Thyroid gland (tissue), 4 donors: ENCODE data around the gene SASH1. TPM values are rescaled to one million over a fixed set of nuclear protein-coding genes. Genes with fewer than 3 reads are reported as not detected.
A peak's percentile ranks its signal among the peaks of the same experiment; 100 is the strongest.

Experiments
- DNase-seq, 2 donors: peaks; one replicate each; pipeline ENCODE4 v3.0.0-alpha.2; 2019
- H3K27ac ChIP-seq, 3 donors: fragments of 200-600 bp; sonication (generic); 1 replicate in 2 of 3; 2 replicates in 1 of 3; pipeline ENCODE4 v1.5.1; 2016 to 2019; ENCODE audit warnings: mild to moderate bottlenecking in 1 of 3, moderate library complexity in 1 of 3
- H3K27me3 ChIP-seq: fragments of 200-600 bp; sonication (generic); one replicate; pipeline ENCODE4 v1.5.1; 2019
- H3K36me3 ChIP-seq, 2 donors: fragments of 200-600 bp; sonication (generic); one replicate each; pipeline ENCODE4 v1.5.1; 2016 to 2019
- H3K4me1 ChIP-seq, 2 donors: fragments of 200-600 bp; sonication (generic); one replicate each; pipeline ENCODE4 v1.5.1; 2017 to 2019
- H3K4me3 ChIP-seq, 3 donors: fragments of 200-600 bp; sonication (generic); replicated peaks in 1 of 3; 1 replicate in 2 of 3; 2 replicates in 1 of 3; pipeline ENCODE4 v1.5.1; 2016; ENCODE audit warnings: mild to moderate bottlenecking in 1 of 3
- H3K9me3 ChIP-seq: fragments of 200-600 bp; sonication (generic); one replicate; pipeline ENCODE4 v1.5.1; 2017
- CTCF ChIP-seq, 6 experiments: fragments of 200-600 bp in 3 of 6; fragments of 450-650 bp in 3 of 6; sonication (generic) in 3 of 6; IDR thresholded peaks; one replicate each; pipeline ENCODE4 v1.5.1; 2016 to 2019; ENCODE audit warnings: antibody characterized with exemption in 6 of 6, mild to moderate bottlenecking in 2 of 6, inconsistent platforms in 1 of 6, moderate library complexity in 1 of 6
- POLR2A ChIP-seq, 2 donors: fragments of 450-650 bp; IDR thresholded peaks; one replicate each; pipeline ENCODE4 v1.6.1; 2017; ENCODE audit warnings: antibody characterized with exemption in 2 of 2, mild to moderate bottlenecking in 2 of 2, moderate library complexity in 1 of 2
- WGBS, 2 donors: methylation state at CpG; one replicate each; pipeline ENCODE4 v1.1.5; 2017; 5-methylcytosine and 5-hydroxymethylcytosine counted together
- intact Hi-C: fragments of 100-400 bp; cut with DNase I; formaldehyde crosslinking; loops from one replicate; pipeline ENCODE4 v1.15.1; 2023
- total RNA-seq, 4 donors: library from RNA; depleted of rRNA; stranded (reverse); fragments of >200 nt; gene quantifications; one replicate each; pipeline ENCODE4 v1.2.3, GENCODE V29; 2016

The SASH1 gene
- total RNA-seq, 4 donors from 2014 or later, result 154 to 235 (median 190) TPM

DNA sequence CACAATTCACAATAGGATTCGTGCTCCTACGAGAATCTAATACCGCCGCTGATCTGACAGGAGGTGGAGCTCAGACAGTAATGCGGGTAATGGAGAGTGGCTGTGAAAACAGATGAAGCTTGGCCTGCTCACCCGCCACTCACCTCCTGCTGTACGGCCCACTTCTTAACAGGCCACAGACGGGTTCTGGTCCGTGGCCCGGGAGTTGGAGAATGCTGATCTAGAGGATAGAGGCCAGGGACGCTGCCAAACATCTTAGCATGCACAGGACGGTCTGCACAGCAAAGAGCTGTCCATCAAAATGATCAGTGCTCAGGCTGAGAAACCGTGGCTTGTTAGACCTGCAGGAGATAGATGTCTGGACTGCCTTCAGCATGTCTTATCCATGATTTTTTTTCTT, 186.4 kb downstream of the SASH1 start:
- Histone ChIP-seq H3K9me3 (no peaks in the 10 kb centered on the region), H3K4me1 (no peaks in the 10 kb centered on the region), H3K27ac (no peak overlapping the region), H3K4me3 (no peak overlapping the region), H3K27me3 (no peaks in the 10 kb centered on the region), H3K36me3 (peaks cover 56 to 58% of the 10 kb centered on the region in 2 donors)
- 84 to 89% methylated on average over 13 of the region's 13 CpGs for WGBS, 2 donors
- no peak for DNase-seq
- no peak for TF ChIP-seq POLR2A (IDR thresholded peaks at IDR 0.05)
- no peak for TF ChIP-seq CTCF (IDR thresholded peaks at IDR 0.05)
- intact Hi-C loops, result no loop called here

DNA sequence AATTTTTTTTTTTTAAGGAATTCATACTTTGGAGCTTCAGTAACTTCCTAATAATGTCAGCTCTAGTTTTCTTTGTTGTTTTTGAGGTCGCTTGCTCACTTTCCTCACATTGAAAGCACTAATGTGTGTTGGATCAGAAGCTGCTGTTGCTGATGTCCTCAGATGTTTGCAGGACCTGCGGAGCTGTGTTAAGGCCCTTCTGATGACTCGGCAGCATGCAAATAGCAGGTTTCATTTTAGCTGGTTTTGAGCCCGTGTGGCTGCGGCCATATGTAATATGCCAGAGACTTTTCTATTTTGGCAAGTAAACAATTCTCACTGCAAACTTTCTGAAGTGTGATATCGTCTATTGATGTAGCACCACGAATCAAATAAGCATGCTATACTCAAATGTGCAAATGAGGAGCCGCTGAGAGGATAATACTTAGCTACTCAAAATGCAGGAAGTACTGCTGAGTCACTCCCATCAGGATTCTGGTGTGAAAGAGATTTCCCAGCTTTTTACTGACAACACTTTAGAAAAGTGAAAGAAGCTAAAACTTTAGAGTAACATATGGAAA, 187.8 kb downstream of the SASH1 start:
- Histone ChIP-seq H3K36me3 (peaks cover 63 to 69% of the 10 kb centered on the region in 2 donors), H3K27me3 (no peaks in the 10 kb centered on the region), H3K4me1 (no peaks in the 10 kb centered on the region), H3K9me3 (no peaks in the 10 kb centered on the region), H3K4me3 (no peak overlapping the region), H3K27ac (peak overlapping the region; percentile 7 to 44 (median 20))
- no peak for DNase-seq
- no peak for TF ChIP-seq CTCF (IDR thresholded peaks at IDR 0.05)
- TF ChIP-seq POLR2A (IDR thresholded peaks at IDR 0.05), result no peak
- WGBS, 2 donors, result 62 to 66% methylated on average over 8 of the region's 8 CpGs
- intact Hi-C loops, result no loop called here

DNA sequence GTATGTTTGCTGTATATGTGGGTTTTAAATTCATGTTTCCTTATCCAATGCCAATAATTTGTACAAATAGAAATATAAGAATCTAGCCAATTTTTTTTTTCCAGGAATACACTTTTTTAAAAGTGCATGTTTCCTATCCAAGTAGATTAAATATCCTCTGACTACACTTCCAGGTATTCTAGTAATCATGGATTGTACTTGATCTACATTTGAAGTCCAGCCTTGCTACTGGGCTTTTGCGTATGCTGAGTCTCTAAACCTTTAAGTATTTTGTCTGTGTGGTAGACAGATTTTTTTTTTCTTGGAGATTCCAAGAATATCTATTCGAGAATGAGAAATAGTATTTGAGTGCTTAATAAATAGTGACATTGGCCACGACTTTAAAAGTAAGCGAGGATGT, 188.3 kb downstream of the SASH1 start:
- Histone ChIP-seq H3K27ac (peak overlapping the region; percentile 7 to 44 (median 20)), H3K4me3 (no peak overlapping the region)

GRCh38 chr6:148532698-148533097, 190.1 kb downstream of the SASH1 start:
- 97 to 98% methylated on average over 13 of the region's 13 CpGs for WGBS, 2 donors

More for the DNA sequence above, 188.3 kb downstream of the SASH1 start:
- Histone ChIP-seq H3K36me3 (peaks cover 64 to 71% of the 10 kb centered on the region in 2 donors), H3K4me1 (no peaks in the 10 kb centered on the region), H3K27me3 (no peaks in the 10 kb centered on the region), H3K9me3 (no peaks in the 10 kb centered on the region)
- no peak for DNase-seq
- intact Hi-C loops, result no loop called here
- TF ChIP-seq POLR2A (IDR thresholded peaks at IDR 0.05) (no peak), CTCF (IDR thresholded peaks at IDR 0.05) (no peak)
- WGBS, 2 donors, result 89 to 92% methylated on average over 4 of the region's 4 CpGs

More at GRCh38 chr6:148532698-148533097, 190.1 kb downstream of the SASH1 start:
- intact Hi-C loops, result no loop called here
- no peaks in the 10 kb centered on the region for H3K9me3 ChIP-seq
- no peaks in the 10 kb centered on the region for H3K27me3 ChIP-seq
- no peaks in the 10 kb centered on the region for H3K4me1 ChIP-seq
- no peak for DNase-seq
- H3K27ac ChIP-seq, result no peak overlapping the region
- TF ChIP-seq POLR2A (IDR thresholded peaks at IDR 0.05) (no peak), CTCF (IDR thresholded peaks at IDR 0.05) (no peak)
- no peak overlapping the region for H3K4me3 ChIP-seq
- H3K36me3 ChIP-seq, result peaks cover 74% of the 10 kb centered on the region in 2 donors
